ENCODE data around the gene TMEM63C. TPM values are rescaled to one million over a fixed set of nuclear protein-coding genes. Genes with fewer than 3 reads are reported as not detected.

TMEM63C gene
- total RNA-seq, 1 experiment from 2014 or later, result 0.13 TPM

DNA sequence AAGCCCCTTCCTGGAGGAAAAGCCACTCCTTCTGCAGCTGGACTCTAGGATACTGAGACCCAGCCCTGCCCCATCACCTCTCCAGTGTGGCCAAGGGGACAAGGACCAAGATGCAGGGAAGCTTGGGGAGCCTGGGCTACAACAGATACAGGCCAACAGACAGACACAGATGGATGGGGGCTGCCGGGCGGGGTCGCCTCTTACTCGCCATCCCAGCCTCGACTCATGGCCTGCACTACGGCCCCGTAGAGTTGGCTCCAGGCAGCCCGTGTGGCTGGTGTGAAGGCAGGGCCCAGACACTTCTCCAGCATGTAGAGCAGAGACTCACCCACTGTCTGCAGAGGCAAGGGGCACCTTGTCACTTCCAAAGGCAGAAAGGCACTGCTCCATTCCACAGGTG is 84.7 kb downstream of the TMEM63C start:
- ChIA-PET CTCF (interaction anchor here (0.9 kb wide), 1 partner anchor 115 kb away, joined by 3 read pairs; no protein-coding TSS in a partner anchor), POLR2A (ENCODE audit: low non-redundant PET) (no interaction called here)
- Histone ChIP-seq H3K27ac (ENCODE audit: low read depth, low read length, poor library complexity, severe bottlenecking) (no peak overlapping the region), H3K4me1 (ENCODE audit: insufficient read depth, low read length, poor library complexity, severe bottlenecking) (no peaks in the 10 kb centered on the region), H3K9me3 (ENCODE audit: low read depth, low read length, poor library complexity, severe bottlenecking) (no peaks in the 10 kb centered on the region), H3K27me3 (replicated peaks; ENCODE audit: insufficient read depth, low read depth, low read length, poor library complexity) (peaks cover 38% of the 10 kb centered on the region), H3K36me3 (ENCODE audit: insufficient read depth, low read length, poor library complexity, severe bottlenecking) (no peaks in the 10 kb centered on the region), H3K4me3 (ENCODE audit: low read depth, low read length, poor library complexity, severe bottlenecking) (no peak overlapping the region)
- BruUV-seq (replicated peaks), result no TSS peak
- DNase-seq (ENCODE audit: low spot score), result no peak
- TF ChIP-seq, protein P1, sequence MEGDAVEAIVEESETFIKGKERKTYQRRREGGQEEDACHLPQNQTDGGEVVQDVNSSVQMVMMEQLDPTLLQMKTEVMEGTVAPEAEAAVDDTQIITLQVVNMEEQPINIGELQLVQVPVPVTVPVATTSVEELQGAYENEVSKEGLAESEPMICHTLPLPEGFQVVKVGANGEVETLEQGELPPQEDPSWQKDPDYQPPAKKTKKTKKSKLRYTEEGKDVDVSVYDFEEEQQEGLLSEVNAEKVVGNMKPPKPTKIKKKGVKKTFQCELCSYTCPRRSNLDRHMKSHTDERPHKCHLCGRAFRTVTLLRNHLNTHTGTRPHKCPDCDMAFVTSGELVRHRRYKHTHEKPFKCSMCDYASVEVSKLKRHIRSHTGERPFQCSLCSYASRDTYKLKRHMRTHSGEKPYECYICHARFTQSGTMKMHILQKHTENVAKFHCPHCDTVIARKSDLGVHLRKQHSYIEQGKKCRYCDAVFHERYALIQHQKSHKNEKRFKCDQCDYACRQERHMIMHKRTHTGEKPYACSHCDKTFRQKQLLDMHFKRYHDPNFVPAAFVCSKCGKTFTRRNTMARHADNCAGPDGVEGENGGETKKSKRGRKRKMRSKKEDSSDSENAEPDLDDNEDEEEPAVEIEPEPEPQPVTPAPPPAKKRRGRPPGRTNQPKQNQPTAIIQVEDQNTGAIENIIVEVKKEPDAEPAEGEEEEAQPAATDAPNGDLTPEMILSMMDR (conservative IDR thresholded peaks at IDR 0.05; ENCODE audit: low read depth, low read length), result no peak
- TF ChIP-seq EZH2 (IDR thresholded peaks at IDR 0.05; ENCODE audit: borderline replicate concordance, low read depth, low read length, poor library complexity, severe bottlenecking), result no peak
- intact Hi-C loops (cut with micrococcal nuclease; ENCODE audit: unreplicated experiment), result no loop called here

DNA sequence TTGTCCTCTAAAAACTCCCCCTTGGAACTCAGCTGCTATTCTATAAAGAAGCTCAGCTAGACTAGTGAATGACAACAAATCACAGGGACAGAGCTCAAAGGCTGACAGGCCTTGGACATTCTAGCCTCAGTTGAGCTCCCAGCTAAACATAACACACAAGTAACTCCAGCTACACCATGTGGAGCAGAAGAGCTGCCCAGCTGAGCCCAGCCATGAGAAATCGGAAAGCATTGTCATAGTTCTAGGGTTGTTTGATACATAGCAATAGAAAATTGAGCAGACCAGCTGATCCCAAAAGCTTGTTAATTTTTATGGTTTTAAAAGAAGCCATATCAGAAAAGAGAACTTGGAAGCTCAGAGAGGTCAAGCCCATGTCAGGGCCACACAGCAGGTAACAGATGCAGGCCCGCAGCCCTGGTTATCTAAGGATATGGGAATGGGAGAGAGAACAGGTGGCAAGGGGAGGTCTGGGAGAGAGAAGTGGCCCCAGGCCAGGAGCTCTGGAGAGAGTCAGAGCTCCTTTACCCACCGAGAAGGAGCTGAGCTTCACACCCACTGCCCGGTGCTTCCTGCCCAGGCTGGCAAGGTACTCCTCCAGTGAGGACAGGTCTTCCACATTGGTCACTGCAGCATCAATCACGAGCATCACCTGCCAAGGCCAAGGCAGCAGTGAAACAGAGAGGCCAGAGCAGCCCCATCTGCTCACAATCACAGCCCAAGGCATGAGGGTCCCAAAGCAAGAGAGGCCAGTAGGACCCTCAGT is 86.5 kb downstream of the TMEM63C start:
- no peaks in the 10 kb centered on the region for H3K36me3 ChIP-seq (ENCODE audit: insufficient read depth, low read length, poor library complexity, severe bottlenecking)
- DNase-seq (ENCODE audit: low spot score), result no peak
- intact Hi-C loops (cut with micrococcal nuclease; ENCODE audit: unreplicated experiment), result no loop called here
- no peak overlapping the region for H3K27ac ChIP-seq (ENCODE audit: low read depth, low read length, poor library complexity, severe bottlenecking)
- peaks cover 42% of the 10 kb centered on the region for H3K27me3 ChIP-seq (replicated peaks; ENCODE audit: insufficient read depth, low read depth, low read length, poor library complexity)
- H3K9me3 ChIP-seq (ENCODE audit: low read depth, low read length, poor library complexity, severe bottlenecking), result no peaks in the 10 kb centered on the region
- no peak for TF ChIP-seq EZH2 (IDR thresholded peaks at IDR 0.05; ENCODE audit: borderline replicate concordance, low read depth, low read length, poor library complexity, severe bottlenecking)
- TF ChIP-seq, protein P1 (conservative IDR thresholded peaks at IDR 0.05; ENCODE audit: low read depth, low read length), result no peak
- CTCF ChIA-PET, result no interaction called here
- H3K4me3 ChIP-seq (ENCODE audit: low read depth, low read length, poor library complexity, severe bottlenecking), result no peak overlapping the region
- no peaks in the 10 kb centered on the region for H3K4me1 ChIP-seq (ENCODE audit: insufficient read depth, low read length, poor library complexity, severe bottlenecking)
- BruUV-seq (replicated peaks), result no TSS peak
- POLR2A ChIA-PET (ENCODE audit: low non-redundant PET), result interaction anchor here (0.5 kb wide), 1 partner anchor 487 kb away, joined by 5 read pairs; no protein-coding TSS in a partner anchor

DNA sequence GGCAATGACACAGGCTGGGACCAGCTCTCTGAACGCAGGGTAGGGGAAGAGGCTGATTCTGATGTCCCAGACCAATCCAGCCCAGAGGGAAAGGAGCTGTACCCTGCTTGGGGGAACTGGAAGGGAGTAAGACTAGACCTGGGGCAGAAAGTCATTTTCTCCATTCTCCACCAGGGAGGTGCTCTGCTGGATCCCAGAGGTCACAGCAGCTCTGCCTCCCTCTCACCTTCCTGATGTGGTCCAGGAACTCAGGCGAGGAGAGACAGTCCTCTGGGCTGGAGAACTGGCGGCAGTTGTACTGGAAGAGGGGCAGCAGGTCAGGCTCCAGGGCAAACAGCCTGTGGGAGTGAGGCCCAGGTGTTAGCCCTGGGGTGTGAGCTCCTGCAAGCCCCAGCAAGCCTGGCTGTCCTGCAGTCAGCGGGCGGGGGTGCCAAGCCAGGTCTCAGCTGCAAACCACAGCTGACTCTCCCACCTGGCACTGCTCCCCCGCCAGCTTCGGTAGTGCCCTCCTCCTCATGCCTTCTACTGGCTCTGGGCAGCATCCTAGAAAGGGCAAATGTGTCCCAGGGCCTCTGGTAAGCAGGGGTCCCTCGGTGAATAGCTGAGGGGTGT is 87.5 kb downstream of the TMEM63C start:
- no peaks in the 10 kb centered on the region for H3K4me1 ChIP-seq (ENCODE audit: insufficient read depth, low read length, poor library complexity, severe bottlenecking)
- intact Hi-C loops (cut with micrococcal nuclease; ENCODE audit: unreplicated experiment), result no loop called here
- POLR2A ChIA-PET (ENCODE audit: low non-redundant PET), result no interaction called here
- no peak for DNase-seq (ENCODE audit: low spot score)
- no peaks in the 10 kb centered on the region for H3K9me3 ChIP-seq (ENCODE audit: low read depth, low read length, poor library complexity, severe bottlenecking)
- H3K4me3 ChIP-seq (ENCODE audit: low read depth, low read length, poor library complexity, severe bottlenecking), result no peak overlapping the region
- CTCF ChIA-PET, result no interaction called here
- no TSS peak for BruUV-seq (replicated peaks)
- peaks cover 42% of the 10 kb centered on the region for H3K27me3 ChIP-seq (replicated peaks; ENCODE audit: insufficient read depth, low read depth, low read length, poor library complexity)
- H3K36me3 ChIP-seq (ENCODE audit: insufficient read depth, low read length, poor library complexity, severe bottlenecking), result no peaks in the 10 kb centered on the region
- TF ChIP-seq, protein P1 (conservative IDR thresholded peaks at IDR 0.05; ENCODE audit: low read depth, low read length), result no peak
- no peak for TF ChIP-seq EZH2 (IDR thresholded peaks at IDR 0.05; ENCODE audit: borderline replicate concordance, low read depth, low read length, poor library complexity, severe bottlenecking)
- no peak overlapping the region for H3K27ac ChIP-seq (ENCODE audit: low read depth, low read length, poor library complexity, severe bottlenecking)

Measured in A673 (cell line).